HepG2 (cell line): ENCODE measurements around the gene ZNF865. TPM values are rescaled to one million over a fixed set of nuclear protein-coding genes. Genes with fewer than 3 reads are reported as not detected.

Experiments used
- ATAC-seq: fragments of 200-7000 bp; cut with Tn5 transposase; 3 replicates; pipeline ENCODE4 v1.9.1; 2020; ENCODE audit warnings: mild to moderate bottlenecking, moderate library complexity
- BruUV-seq: library from RNA; stranded (reverse); fragments of 400-500 nt; replicated peaks from 2 replicates; lab custom pipeline; 2021; lab: Mats Ljungman, UMichigan
- CTCF ChIA-PET: fragments of 300-600 bp; formaldehyde crosslinking; extraction: SDS; loops from one replicate; lab custom pipeline; 2021; ENCODE audit warnings: low total read pairs, inconsistent platforms, low intra/inter-chr PET ratio; lab: Yijun Ruan, JAX
- POLR2A ChIA-PET: fragments of 350-600 bp; sonication (Branson Sonifier 250); formaldehyde crosslinking; loops from one replicate; lab custom pipeline; 2020; ENCODE audit warnings: antibody characterized with exemption, inconsistent platforms; lab: Yijun Ruan, JAX
- DNase-seq: peaks from one replicate; pipeline ENCODE4 v3.0.0-alpha.2; 2015; ENCODE audit warnings: low spot score
- FAIRE-seq: peaks from 3 replicates; lab custom pipeline; 2011; peaks lifted over from hg19 to GRCh38; lab: Jason Lieb, UNC
- H2AFZ ChIP-seq: one replicate; pipeline ENCODE4 v1.6.1; 2011; ENCODE audit warnings: low read length, inconsistent platforms
- H3K27ac ChIP-seq: fragments of 300-600 bp; 3 replicates; pipeline ENCODE4 v1.8.0; 2011; ENCODE audit warnings: mixed run types, mild to moderate bottlenecking, mixed read lengths, low read length, inconsistent platforms; ENCODE audit not compliant: insufficient read depth; ENCODE audit errors: extremely low read length
- H3K27me3 ChIP-seq, 2 experiments: fragments of 200-600 bp in 1 of 2; 2 replicates in 1 of 2; 3 replicates in 1 of 2; pipeline versions ENCODE4 v1.6.0 to v1.8.0; 2011; ENCODE audit warnings: low read length in 2 of 2, mild to moderate bottlenecking in 2 of 2, moderate library complexity in 2 of 2, inconsistent platforms in 1 of 2; ENCODE audit not compliant: insufficient read depth in 2 of 2, control insufficient read depth in 1 of 2
- H3K36me3 ChIP-seq, 2 experiments: fragments of 200-600 bp in 1 of 2; replicated peaks in 1 of 2; 2 replicates in 1 of 2; 3 replicates in 1 of 2; pipeline versions ENCODE4 v1.5.1 to v1.8.0; 2011; ENCODE audit warnings: low read length in 2 of 2, inconsistent platforms in 1 of 2; ENCODE audit not compliant: insufficient read depth in 2 of 2, control insufficient read depth in 1 of 2
- H3K4me1 ChIP-seq: 2 replicates; pipeline ENCODE4 v1.5.1; 2012; ENCODE audit warnings: low read length, inconsistent platforms; ENCODE audit not compliant: insufficient read depth
- H3K4me2 ChIP-seq: 2 replicates; pipeline ENCODE4 v1.6.0; 2011; ENCODE audit warnings: low read depth, low read length, inconsistent platforms
- H3K4me3 ChIP-seq, 3 experiments: fragments of 200-600 bp in 1 of 3; sonication (generic), shearing (Covaris generic) in 1 of 3; replicated peaks in 1 of 3; 2 replicates each; pipeline ENCODE4 v1.5.1; 2011 to 2016; ENCODE audit warnings: low read length in 3 of 3, inconsistent platforms in 2 of 3, low read depth in 2 of 3, mild to moderate bottlenecking in 2 of 3, control low read depth in 1 of 3, mixed read lengths in 1 of 3; ENCODE audit not compliant: insufficient read depth in 1 of 3
- H3K79me2 ChIP-seq: one replicate; pipeline ENCODE4 v1.6.1; 2011; ENCODE audit warnings: low read length, inconsistent platforms; ENCODE audit not compliant: insufficient read depth
- H3K9ac ChIP-seq: 2 replicates; pipeline ENCODE4 v1.6.0; 2011; ENCODE audit warnings: mild to moderate bottlenecking, low read depth, low read length, inconsistent platforms; ENCODE audit not compliant: insufficient read depth
- H3K9me3 ChIP-seq: 2 replicates; pipeline ENCODE4 v1.5.1; 2012; ENCODE audit warnings: mild to moderate bottlenecking, low read length
- H4K20me1 ChIP-seq: 2 replicates; pipeline ENCODE4 v1.6.0; 2011; ENCODE audit warnings: inconsistent platforms, mild to moderate bottlenecking, low read length, moderate library complexity; ENCODE audit not compliant: insufficient read depth
- AKNA ChIP-seq: sonication (generic); formaldehyde crosslinking; IDR thresholded peaks from 2 replicates; pipeline ENCODE4 v1.4.0; 2020; ENCODE audit warnings: missing genetic modification reagents, borderline replicate concordance
- CREBL2 ChIP-seq: sonication (generic); formaldehyde crosslinking; IDR thresholded peaks from 2 replicates; pipeline ENCODE4 v1.8.1; 2023; ENCODE audit warnings: missing genetic modification reagents, mild to moderate bottlenecking, borderline replicate concordance
- EED ChIP-seq: sonication (generic); formaldehyde crosslinking; IDR thresholded peaks from 2 replicates; pipeline ENCODE4 v1.5.0; 2020; ENCODE audit warnings: mild to moderate bottlenecking, missing genetic modification reagents
- FOXJ3 ChIP-seq: sonication (generic); formaldehyde crosslinking; IDR thresholded peaks from 2 replicates; pipeline ENCODE4 v1.4.0; 2020; ENCODE audit warnings: missing genetic modification reagents, mild to moderate bottlenecking, borderline replicate concordance
- IKZF4 ChIP-seq: sonication (generic); formaldehyde crosslinking; IDR thresholded peaks from 2 replicates; pipeline ENCODE4 v1.5.1; 2020; ENCODE audit warnings: borderline replicate concordance, mild to moderate bottlenecking, low read depth, missing genetic modification reagents; ENCODE audit errors: not compliant biosample characterization
- MTA1 ChIP-seq: sonication (generic); formaldehyde crosslinking; IDR thresholded peaks from 2 replicates; pipeline ENCODE4 v1.4.0; 2020; ENCODE audit warnings: missing genetic modification reagents, mild to moderate bottlenecking, borderline replicate concordance
- PCBP1 ChIP-seq: fragments of 200-400 bp; formaldehyde crosslinking; IDR thresholded peaks from 2 replicates; pipeline ENCODE4 v1.6.1; 2017; ENCODE audit warnings: mild to moderate bottlenecking, low read depth, low read length, borderline replicate concordance
- UBTF ChIP-seq: sonication (generic); formaldehyde crosslinking; IDR thresholded peaks from 2 replicates; pipeline ENCODE4 v1.4.0; 2020; ENCODE audit warnings: mild to moderate bottlenecking, missing genetic modification reagents
- ZNF772 ChIP-seq: sonication (generic); formaldehyde crosslinking; IDR thresholded peaks from 2 replicates; pipeline ENCODE4 v1.5.0; 2020; ENCODE audit warnings: mild to moderate bottlenecking, missing genetic modification reagents
- ZNF841 ChIP-seq: sonication (generic); formaldehyde crosslinking; IDR thresholded peaks from 2 replicates; pipeline ENCODE4 v1.8.1; 2023; ENCODE audit warnings: missing genetic modification reagents, borderline replicate concordance
- WGBS: methylation state at CpG from one replicate; pipeline ENCODE4 v1.1.6; 2017; ENCODE audit warnings: low lambda C conversion rate; 5-methylcytosine and 5-hydroxymethylcytosine counted together
- in situ Hi-C: cut with HindIII; loops from 2 replicates; pipeline ENCODE4 v1.10.0; 2017; ENCODE audit warnings: low pct_unique_long_range_greater_than_20kb; ENCODE audit not compliant: extremely low pct_ligation_motif_present
- intact Hi-C: fragments of 100-400 bp; cut with micrococcal nuclease; formaldehyde crosslinking; loops from one replicate; pipeline ENCODE4 v1.10.0; 2022; ENCODE audit not compliant: unreplicated experiment
- polyA plus RNA-seq, 8 experiments: library from polyadenylated mRNA; depleted of rRNA in 3 of 8; stranded (reverse) in 7 of 8; unstranded in 1 of 8; fragments of >200 nt; fragmentation: Illumina TruSeq in 4 of 8; extraction: Trizol in 4 of 8; gene quantifications; 2 replicates each; pipeline versions ENCODE4 v1.2.1 to v1.2.3, GENCODE V29; 2011 to 2016; ENCODE audit warnings: low read depth in 4 of 8, missing spikeins in 1 of 8, mixed read lengths in 1 of 8; ENCODE audit not compliant: insufficient read depth in 1 of 8
- total RNA-seq, 5 experiments: library from RNA; depleted of rRNA; stranded (reverse); fragments of >200 nt; fragmentation: Illumina TruSeq; extraction: Trizol; gene quantifications; 2 replicates each; pipeline ENCODE4 v1.2.3, GENCODE V29; 2016; ENCODE audit warnings: low read depth in 1 of 5

The ZNF865 gene
- total and polyA plus RNA-seq, 2 of the 13 experiments (the other 11 are each of a cell fraction or from before 2014, with no cell fraction given) = 0.93 to 1.0 TPM

GRCh38 chr19:55647732-55648584, 42.5 kb downstream of the ZNF865 start, which contains the start of gene CCDC106 (continued):
- peak; percentile 19; the same call in 1 of the 2 replicates for TF ChIP-seq UBTF (CRISPR knock-in tag)
- TF ChIP-seq EED (CRISPR knock-in tag) = peak; percentile 65; the same call in 1 of the 2 replicates

- CTCF ChIA-PET = no interaction called here
- Histone ChIP-seq H4K20me1 (no peaks in the 10 kb centered on the region), H3K79me2 (peaks cover 25% of the 10 kb centered on the region), H3K36me3 (peaks cover 0 to 10% of the 10 kb centered on the region in 2 experiments; a peak in 2 of 5 replicates), H3K4me1 (peaks cover 44% of the 10 kb centered on the region), H2AFZ (no peak overlapping the region), H3K27me3 (no peaks in the 10 kb centered on the region), H3K27ac (peak overlapping the region; percentile 76), H3K4me2 (peak overlapping the region; percentile 82), H3K9ac (peak overlapping the region; percentile 86), H3K4me3 (peak overlapping the region; percentile 78 to 96 (median 96)), H3K9me3 (no peaks in the 10 kb centered on the region)
- intact Hi-C loops (no loop called here), in situ Hi-C loops (no loop called here)
- no TSS peak for BruUV-seq
- POLR2A ChIA-PET = no interaction called here
- ATAC-seq = peak; percentile 26
- no peak for FAIRE-seq
- 48% methylated on average over 11 of the region's 25 CpGs for WGBS
- DNase-seq = no peak
- TF ChIP-seq FOXJ3 = no peak
- TF ChIP-seq AKNA = no peak
- 0 out of 2 replicates have a peak, but pooled peaks have one; percentile 42 for TF ChIP-seq PCBP1
- no peak for TF ChIP-seq IKZF4 (CRISPR knock-in tag)
- TF ChIP-seq MTA1 = 0 out of 2 replicates have a peak, but pooled peaks have one; percentile 33
- TF ChIP-seq ZNF772 = no peak
- no peak for TF ChIP-seq ZNF841 (CRISPR knock-in tag)
- TF ChIP-seq CREBL2 (CRISPR knock-in tag) = 0 out of 2 replicates have a peak, but pooled peaks have one; percentile 42
These were observed 43.3 kb downstream of the ZNF865 start for GRCh38 chr19:55648585-55649267.
